H9 (cell line): ENCODE measurements around the gene PPRC1. TPM values are rescaled to one million over a fixed set of nuclear protein-coding genes. Genes with fewer than 3 reads are reported as not detected.

Experiments
- DNase-seq: peaks from one replicate; pipeline ENCODE4 v3.0.0-alpha.2; 2017
- H2AFZ ChIP-seq: one replicate; pipeline ENCODE4 v1.6.1; 2013; ENCODE audit warnings: mild to moderate bottlenecking, low read length, control low read depth, moderate library complexity
- H2AK5ac ChIP-seq: 2 replicates; pipeline ENCODE4 v1.6.1; 2013; ENCODE audit warnings: low read length, control low read depth, mixed read lengths; ENCODE audit not compliant: insufficient read length
- H2BK120ac ChIP-seq: one replicate; pipeline ENCODE4 v1.6.1; 2013; ENCODE audit warnings: low read depth, mild to moderate bottlenecking, low read length, control low read depth, inconsistent platforms; ENCODE audit not compliant: poor library complexity, severe bottlenecking
- H2BK12ac ChIP-seq: 2 replicates; pipeline ENCODE4 v1.6.1; 2013; ENCODE audit warnings: low read length, control low read depth, mixed read lengths, low read depth; ENCODE audit not compliant: insufficient read length
- H2BK15ac ChIP-seq: 2 replicates; pipeline ENCODE4 v1.6.1; 2013; ENCODE audit warnings: low read depth, low read length, control low read depth
- H2BK20ac ChIP-seq: one replicate; pipeline ENCODE4 v1.6.1; 2013; ENCODE audit warnings: low read depth, mild to moderate bottlenecking, low read length, control low read depth, inconsistent platforms; ENCODE audit not compliant: poor library complexity, severe bottlenecking
- H2BK5ac ChIP-seq: 2 replicates; pipeline ENCODE4 v1.6.1; 2013; ENCODE audit warnings: low read length, control low read depth, mixed read lengths; ENCODE audit not compliant: insufficient read length
- H3K14ac ChIP-seq: 2 replicates; pipeline ENCODE4 v1.6.1; 2013; ENCODE audit warnings: low read length, control low read depth; ENCODE audit not compliant: insufficient read depth
- H3K18ac ChIP-seq: 2 replicates; pipeline ENCODE4 v1.6.1; 2013; ENCODE audit warnings: low read depth, mild to moderate bottlenecking, mixed read lengths, low read length, control low read depth; ENCODE audit not compliant: insufficient read length
- H3K23ac ChIP-seq: 2 replicates; pipeline ENCODE4 v1.6.1; 2013; ENCODE audit warnings: low read length, control low read depth, mixed read lengths, low read depth; ENCODE audit not compliant: insufficient read length
- H3K23me2 ChIP-seq: 2 replicates; pipeline ENCODE4 v1.6.1; 2013; ENCODE audit warnings: low read depth, mild to moderate bottlenecking, mixed read lengths, low read length, control low read depth; ENCODE audit not compliant: insufficient read length, poor library complexity, severe bottlenecking
- H3K27ac ChIP-seq: 2 replicates; pipeline ENCODE4 v1.5.1; 2013; ENCODE audit warnings: low read length, control low read depth, mixed read lengths, low read depth; ENCODE audit not compliant: insufficient read length
- H3K27me3 ChIP-seq: 2 replicates; pipeline ENCODE4 v1.6.1; 2013; ENCODE audit warnings: low read length, control low read depth, inconsistent platforms; ENCODE audit not compliant: insufficient read depth
- H3K4ac ChIP-seq: 2 replicates; pipeline ENCODE4 v1.6.1; 2013; ENCODE audit warnings: low read depth, mild to moderate bottlenecking, control low read depth, inconsistent platforms, low read length, moderate library complexity
- H3K4me1 ChIP-seq: 2 replicates; pipeline ENCODE4 v1.6.1; 2013; ENCODE audit warnings: low read length, control low read depth, inconsistent platforms; ENCODE audit not compliant: insufficient read depth
- H3K4me2 ChIP-seq: 2 replicates; pipeline ENCODE4 v1.6.1; 2013; ENCODE audit warnings: low read length, control low read depth, mixed read lengths; ENCODE audit not compliant: insufficient read length, insufficient read depth
- H3K56ac ChIP-seq: 2 replicates; pipeline ENCODE4 v1.6.1; 2013; ENCODE audit warnings: low read depth, mild to moderate bottlenecking, mixed read lengths, low read length, control low read depth; ENCODE audit not compliant: insufficient read length
- H3K79me1 ChIP-seq: 2 replicates; pipeline ENCODE4 v1.6.1; 2013; ENCODE audit warnings: low read depth, mild to moderate bottlenecking, moderate library complexity, low read length, control low read depth, inconsistent platforms; ENCODE audit not compliant: insufficient read depth, poor library complexity, severe bottlenecking
- H3K79me2 ChIP-seq: 2 replicates; pipeline ENCODE4 v1.6.1; 2013; ENCODE audit warnings: low read length, control low read depth, inconsistent platforms; ENCODE audit not compliant: insufficient read depth
- H3K9ac ChIP-seq: 2 replicates; pipeline ENCODE4 v1.6.1; 2013; ENCODE audit warnings: low read length, control low read depth, mixed read lengths; ENCODE audit not compliant: insufficient read length; ENCODE audit errors: extremely low read depth
- H3K9me3 ChIP-seq: one replicate; pipeline ENCODE4 v1.6.1; 2013; ENCODE audit warnings: low read depth, low read length, inconsistent platforms; ENCODE audit not compliant: control insufficient read depth
- H3T11ph ChIP-seq: one replicate; pipeline ENCODE4 v1.6.1; 2013; ENCODE audit warnings: mild to moderate bottlenecking, low read length, control low read depth, inconsistent platforms
- H4K20me1 ChIP-seq: one replicate; pipeline ENCODE4 v1.6.1; 2013; ENCODE audit not compliant: control insufficient read depth, insufficient read length, insufficient read depth
- H4K5ac ChIP-seq: 2 replicates; pipeline ENCODE4 v1.6.1; 2013; ENCODE audit warnings: low read depth, mild to moderate bottlenecking, mixed read lengths, low read length, control low read depth; ENCODE audit not compliant: insufficient read length
- H4K8ac ChIP-seq: replicated peaks from 2 replicates; pipeline ENCODE4 v1.6.1; 2013; ENCODE audit warnings: low read length, control low read depth, mixed read lengths, low read depth; ENCODE audit not compliant: insufficient read length
- H4K91ac ChIP-seq: 2 replicates; pipeline ENCODE4 v1.6.1; 2013; ENCODE audit warnings: low read depth, mild to moderate bottlenecking, moderate library complexity, mixed read lengths, low read length, control low read depth; ENCODE audit not compliant: insufficient read length
- H3K27ac Mint-ChIP-seq, 3 experiments: 2 replicates in 2 of 3; 3 replicates in 1 of 3; pipeline ENCODE4 v1.8.0; 2020 to 2021; ENCODE audit warnings: mixed read lengths in 3 of 3, mild to moderate bottlenecking in 1 of 3, moderate library complexity in 1 of 3
- H3K27me3 Mint-ChIP-seq: 2 replicates; pipeline ENCODE4 v1.8.0; 2021; ENCODE audit warnings: low read depth, mild to moderate bottlenecking, moderate library complexity, mixed read lengths
- H3K36me3 Mint-ChIP-seq, 3 experiments: 2 replicates in 2 of 3; 3 replicates in 1 of 3; pipeline ENCODE4 v1.8.0; 2020 to 2021; ENCODE audit warnings: low read depth in 3 of 3, mixed read lengths in 3 of 3; ENCODE audit not compliant: insufficient read depth in 1 of 3
- H3K4me1 Mint-ChIP-seq, 2 experiments: 2 replicates each; pipeline ENCODE4 v1.8.0; 2020; ENCODE audit warnings: mixed read lengths in 2 of 2
- H3K4me3 Mint-ChIP-seq, 2 experiments: 2 replicates in 1 of 2; 3 replicates in 1 of 2; pipeline ENCODE4 v1.8.0; 2020 to 2021; ENCODE audit warnings: mild to moderate bottlenecking in 2 of 2, mixed read lengths in 2 of 2, moderate library complexity in 1 of 2
- H3K9me3 Mint-ChIP-seq, 2 experiments: 2 replicates in 1 of 2; 3 replicates in 1 of 2; pipeline ENCODE4 v1.8.0; 2020; ENCODE audit warnings: mild to moderate bottlenecking in 2 of 2, mixed read lengths in 2 of 2, moderate library complexity in 1 of 2
- CTCF ChIP-seq: fragments of 200-600 bp; sonication (generic); conservative IDR thresholded peaks from 3 replicates; pipeline ENCODE4 v1.8.0; 2021; ENCODE audit warnings: antibody characterized with exemption, mild to moderate bottlenecking
- WGBS: extraction: QIAGEN DNeasy Blood & Tissue Kit; methylation state at CpG from one replicate; pipeline ENCODE4 v1.1.7; 2013; ENCODE audit warnings: missing lambda C conversion rate, low lambda C conversion rate, mixed read lengths; ENCODE audit not compliant: insufficient read length; ENCODE audit errors: extremely low coverage; 5-methylcytosine and 5-hydroxymethylcytosine counted together
- total RNA-seq: library from RNA; stranded (reverse); gene quantifications from 2 replicates; pipeline ENCODE4 v1.2.1, GENCODE V29; 2021

The PPRC1 gene
- total RNA-seq, 1 experiment from 2014 or later = 121 TPM

DNA sequence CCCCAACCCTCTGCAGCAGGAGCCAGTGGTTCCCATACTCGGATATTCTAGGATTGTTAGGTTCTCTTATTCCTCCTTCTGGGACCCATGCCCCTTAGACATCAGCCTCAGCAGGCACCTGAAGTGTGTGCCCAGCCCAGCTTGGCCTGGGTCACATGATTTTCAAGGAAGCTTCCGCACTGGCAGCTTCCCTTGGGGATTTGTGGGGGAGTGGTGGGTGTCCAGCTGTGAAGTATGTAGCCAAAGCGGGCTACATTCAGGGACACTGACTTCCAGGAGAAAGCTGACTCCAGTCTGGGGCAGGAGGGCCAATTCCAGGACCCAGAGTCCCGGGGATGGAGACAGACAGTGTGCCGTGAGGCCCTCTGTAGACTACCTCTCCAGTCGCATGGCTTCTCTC is 14.0 kb upstream of the PPRC1 start:
- H3K79me2 ChIP-seq = peaks cover 18% of the 10 kb centered on the region; the same call in 1 of the 2 replicates
- no peak overlapping the region for H2BK120ac ChIP-seq
- peaks cover 24% of the 10 kb centered on the region for H3K4me1 ChIP-seq
- no peak overlapping the region for H2BK20ac ChIP-seq
- Mint-ChIP-seq H3K4me1 (peaks cover 66 to 67% of the 10 kb centered on the region in 2 experiments), H3K9me3 (no peaks in the 10 kb centered on the region), H3K27ac (peak overlapping the region; percentile 66 to 89 (median 85); a peak in 5 of 7 replicates), H3K4me3 (peak overlapping the region; percentile 82 to 93), H3K27me3 (no peaks in the 10 kb centered on the region), H3K36me3 (no peaks in the 10 kb centered on the region; a peak in 1 of 7 replicates)
- no peak overlapping the region for H2AK5ac ChIP-seq
- no peak overlapping the region for H3K23ac ChIP-seq
- H4K20me1 ChIP-seq = peaks cover under 1% of the 10 kb centered on the region
- H3K4me2 ChIP-seq = peak overlapping the region; percentile 72
- TF ChIP-seq CTCF = no peak
- no peak overlapping the region for H2BK5ac ChIP-seq
- no peaks in the 10 kb centered on the region for H3K79me1 ChIP-seq
- peaks cover 25% of the 10 kb centered on the region for H3K23me2 ChIP-seq
- H3K56ac ChIP-seq = no peak overlapping the region
- H3K9ac ChIP-seq = peak overlapping the region; percentile 29
- no peak overlapping the region; the same call in 1 of the 2 replicates for H2BK15ac ChIP-seq
- H3K27ac ChIP-seq = no peak overlapping the region
- no peak overlapping the region for H4K91ac ChIP-seq
- no peak overlapping the region for H2BK12ac ChIP-seq
- H4K5ac ChIP-seq = no peak overlapping the region
- WGBS = no CpG with 5 or more reads among the region's 6 CpGs
- no peaks in the 10 kb centered on the region for H3K9me3 ChIP-seq
- peak; percentile 53 for DNase-seq
- H3K27me3 ChIP-seq = no peaks in the 10 kb centered on the region
- no peak overlapping the region for H3T11ph ChIP-seq
- H3K4ac ChIP-seq = no peak overlapping the region
- no peak overlapping the region for H3K14ac ChIP-seq
- H2AFZ ChIP-seq = no peak overlapping the region
- H4K8ac ChIP-seq = no peak overlapping the region
- H3K18ac ChIP-seq = no peak overlapping the region
